RWPE2 (cell line): ENCODE data around the gene SCG2.

Experiments used
- ATAC-seq: fragments of 200-7000 bp; cut with Tn5 transposase; 3 replicates; pipeline ENCODE4 v1.9.1; 2021; ENCODE audit warnings: low read depth
- DNase-seq: peaks from one replicate; pipeline ENCODE4 v3.0.0-alpha.2; 2020; ENCODE audit warnings: low spot score
- H3K27ac ChIP-seq: fragments of 450-650 bp; 2 replicates; pipeline ENCODE4 v1.5.1; 2017; ENCODE audit warnings: mild to moderate bottlenecking; ENCODE audit not compliant: poor library complexity, severe bottlenecking
- H3K27me3 ChIP-seq: fragments of 250-450 bp; sonication (Bioruptor Pico); 2 replicates; pipeline ENCODE4 v1.5.1; 2021; ENCODE audit warnings: mild to moderate bottlenecking, moderate library complexity; ENCODE audit not compliant: insufficient read depth, poor library complexity, severe bottlenecking
- H3K36me3 ChIP-seq: fragments of 250-450 bp; sonication (Bioruptor Pico); 2 replicates; pipeline ENCODE4 v1.5.1; 2020; ENCODE audit warnings: low read depth, mild to moderate bottlenecking, moderate library complexity
- H3K4me1 ChIP-seq: fragments of 250-450 bp; sonication (Bioruptor Pico); 2 replicates; pipeline ENCODE4 v1.5.1; 2021; ENCODE audit warnings: mild to moderate bottlenecking, moderate library complexity; ENCODE audit not compliant: insufficient read depth, poor library complexity, severe bottlenecking
- H3K4me3 ChIP-seq: fragments of 250-450 bp; sonication (Bioruptor Pico); 2 replicates; pipeline ENCODE4 v1.5.1; 2021; ENCODE audit warnings: mild to moderate bottlenecking, moderate library complexity; ENCODE audit not compliant: severe bottlenecking
- H3K9me3 ChIP-seq: fragments of 250-450 bp; sonication (Bioruptor Pico); 2 replicates; pipeline ENCODE4 v1.5.1; 2021; ENCODE audit warnings: mild to moderate bottlenecking, moderate library complexity; ENCODE audit not compliant: severe bottlenecking
- CTCF ChIP-seq: fragments of 450-650 bp; IDR thresholded peaks from one replicate; pipeline ENCODE4 v1.5.1; 2017; ENCODE audit warnings: mild to moderate bottlenecking, moderate library complexity; ENCODE audit not compliant: poor library complexity, severe bottlenecking

The SCG2 gene

GRCh38 chr2:223560749-223561435, 41.3 kb downstream of the SCG2 start:
- ATAC-seq (0 out of 3 replicates have a peak, but pooled peaks have one; percentile 31), DNase-seq (no peak)
- no peak overlapping the region for H3K4me3 ChIP-seq
- TF ChIP-seq CTCF, result no peak
- no peaks in the 10 kb centered on the region for H3K36me3 ChIP-seq
- no peaks in the 10 kb centered on the region for H3K27me3 ChIP-seq
- H3K4me1 ChIP-seq, result peaks cover 41% of the 10 kb centered on the region
- peak overlapping the region; percentile 1 for H3K27ac ChIP-seq
- H3K9me3 ChIP-seq, result no peaks in the 10 kb centered on the region

- Histone ChIP-seq H3K36me3 (no peaks in the 10 kb centered on the region), H3K9me3 (no peaks in the 10 kb centered on the region), H3K4me1 (peaks cover 40% of the 10 kb centered on the region), H3K27me3 (no peaks in the 10 kb centered on the region), H3K27ac (no peak overlapping the region), H3K4me3 (no peak overlapping the region)
- no peak for TF ChIP-seq CTCF
- no peak for ATAC-seq
- DNase-seq, result no peak
These were observed 43.2 kb downstream of the SCG2 start for GRCh38 chr2:223558970-223559369.

- ATAC-seq (no peak), DNase-seq (no peak)
- Histone ChIP-seq H3K4me1 (peaks cover 12% of the 10 kb centered on the region), H3K27ac (no peak overlapping the region), H3K4me3 (no peak overlapping the region), H3K27me3 (no peaks in the 10 kb centered on the region), H3K36me3 (no peaks in the 10 kb centered on the region), H3K9me3 (no peaks in the 10 kb centered on the region)
- no peak for TF ChIP-seq CTCF
These were observed 47.2 kb downstream of the SCG2 start for GRCh38 chr2:223554923-223555322.

DNA sequence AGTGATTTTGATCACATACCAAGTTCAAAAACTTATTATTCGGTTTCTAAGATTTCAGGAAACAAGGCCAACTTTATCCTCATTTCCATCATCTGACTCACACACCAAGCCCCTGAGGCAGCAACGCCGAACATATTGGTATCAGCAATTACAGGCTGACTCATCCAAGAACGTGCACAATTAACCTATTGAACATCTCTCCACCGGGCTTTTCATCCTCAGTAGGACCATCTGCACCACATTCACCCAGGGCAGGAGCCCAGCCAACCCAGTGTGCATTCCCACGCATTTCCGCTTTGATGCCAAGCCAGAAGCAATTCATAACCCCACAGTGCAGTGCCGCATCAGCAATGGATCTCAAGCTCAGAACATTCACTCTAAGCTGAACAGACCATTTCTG, 52.9 kb downstream of the SCG2 start:
- Histone ChIP-seq H3K4me3 (no peak overlapping the region), H3K27me3 (no peaks in the 10 kb centered on the region), H3K4me1 (peaks cover 41% of the 10 kb centered on the region), H3K9me3 (no peaks in the 10 kb centered on the region), H3K36me3 (no peaks in the 10 kb centered on the region), H3K27ac (peak overlapping the region; percentile 98)
- no peak for TF ChIP-seq CTCF
- peak; percentile 96 for ATAC-seq
- peak; percentile 93 for DNase-seq

GRCh38 chr2:223548194-223548593, 54.0 kb downstream of the SCG2 start:
- H3K4me1 ChIP-seq, result peaks cover 41% of the 10 kb centered on the region
- ATAC-seq (peak; percentile 17), DNase-seq (no peak)
- no peak for TF ChIP-seq CTCF
- H3K9me3 ChIP-seq, result no peaks in the 10 kb centered on the region
- H3K27me3 ChIP-seq, result no peaks in the 10 kb centered on the region
- peak overlapping the region; percentile 98 for H3K27ac ChIP-seq
- no peak overlapping the region for H3K4me3 ChIP-seq
- H3K36me3 ChIP-seq, result no peaks in the 10 kb centered on the region
